Suppressor macrophage treated with lipopolysaccharide for 4 hours (primary cell): ENCODE data around the gene PNRC1.
A peak's percentile ranks its signal among the peaks of the same experiment; 100 is the strongest.
"Not testable (repeated sequence)": the region's sequence is repeated elsewhere in the genome, so short reads cannot be mapped to it uniquely, and the experiment has no call there.

Source experiments
- DNase-seq: peaks from one replicate; pipeline ENCODE4 v3.0.0-alpha.2; 2020

Gene PNRC1

DNA sequence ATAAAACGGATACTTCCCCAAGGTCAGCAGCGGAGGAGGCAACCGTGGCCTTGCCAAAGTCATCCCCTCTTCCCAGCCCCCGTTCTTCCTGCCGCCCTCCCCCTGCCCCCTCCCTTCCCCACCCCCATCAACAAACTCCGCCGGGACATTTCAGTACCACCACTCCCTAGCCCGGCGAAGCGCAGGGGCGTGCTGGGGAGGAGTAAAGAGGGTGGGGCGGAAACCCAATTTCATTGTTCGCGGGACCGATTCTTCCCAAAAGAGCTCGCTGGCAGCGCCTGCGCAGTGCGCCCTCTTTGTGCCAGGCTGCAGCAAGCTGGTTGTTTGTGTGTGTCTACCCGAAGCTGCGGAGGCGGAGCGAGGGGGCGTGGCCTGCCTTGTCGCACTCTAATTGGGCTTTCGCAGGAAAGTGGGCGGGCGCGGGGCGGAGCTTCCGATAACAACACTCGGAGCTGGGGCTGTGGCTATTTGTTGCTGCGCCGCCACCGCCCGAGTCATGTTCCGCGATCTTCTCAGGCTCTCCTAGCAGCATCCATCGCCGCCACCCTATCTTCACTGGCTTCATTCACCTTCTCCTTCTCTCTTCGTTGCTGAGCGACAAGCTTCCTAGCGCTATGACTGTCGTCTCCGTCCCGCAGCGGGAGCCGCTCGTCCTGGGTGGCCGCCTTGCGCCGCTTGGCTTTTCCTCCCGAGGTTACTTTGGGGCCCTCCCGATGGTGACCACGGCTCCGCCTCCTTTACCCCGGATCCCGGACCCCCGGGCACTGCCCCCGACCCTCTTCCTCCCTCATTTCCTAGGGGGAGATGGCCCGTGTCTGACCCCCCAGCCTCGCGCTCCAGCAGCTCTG is at the start of gene PNRC1:
PNRC1 (plus strand) TSS at position 471 of the 848 bp plus-strand sequence; CDS start at position 615, 144 bp downstream.
- peak; percentile 100 for DNase-seq

DNA sequence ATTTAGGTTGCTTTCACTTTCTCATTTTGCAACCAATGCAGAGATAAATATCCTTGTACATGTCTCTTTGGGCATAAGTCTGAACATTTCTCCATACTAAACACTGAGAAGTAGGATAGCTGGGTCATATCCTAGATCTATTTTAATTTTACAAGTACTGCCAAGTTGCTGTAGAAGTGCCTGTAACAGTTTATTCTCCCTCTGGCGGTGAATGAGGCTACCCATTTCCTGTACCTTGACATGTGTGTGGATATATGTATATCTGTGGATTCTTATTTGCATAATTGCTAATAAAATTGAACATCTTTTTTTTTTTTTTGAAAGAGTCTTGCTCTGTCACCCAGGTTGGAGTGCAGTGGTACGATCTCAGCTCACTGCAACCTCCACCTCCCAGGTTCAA is 48.0 kb upstream of the PNRC1 start:
- DNase-seq, result peak; percentile 47

DNA sequence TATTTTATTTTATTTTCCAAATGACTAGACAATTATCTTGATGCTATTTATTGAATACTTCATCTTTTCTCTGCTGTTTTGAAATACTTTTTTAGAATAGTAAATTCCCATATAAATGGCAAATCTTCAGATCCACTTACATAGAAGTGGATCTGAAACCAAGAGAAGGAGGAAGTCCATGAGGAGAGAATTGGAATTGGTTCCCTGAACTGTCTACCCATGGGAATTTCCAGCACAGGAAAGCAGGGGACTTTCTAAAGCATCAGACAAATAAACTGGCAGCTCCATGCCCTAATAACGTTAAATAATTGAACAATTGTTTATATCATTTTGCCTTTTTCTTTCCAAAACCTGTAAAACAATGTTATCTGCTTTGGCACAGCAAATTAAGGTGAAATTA is 47.1 kb upstream of the PNRC1 start:
- peak; percentile 91 for DNase-seq

DNA sequence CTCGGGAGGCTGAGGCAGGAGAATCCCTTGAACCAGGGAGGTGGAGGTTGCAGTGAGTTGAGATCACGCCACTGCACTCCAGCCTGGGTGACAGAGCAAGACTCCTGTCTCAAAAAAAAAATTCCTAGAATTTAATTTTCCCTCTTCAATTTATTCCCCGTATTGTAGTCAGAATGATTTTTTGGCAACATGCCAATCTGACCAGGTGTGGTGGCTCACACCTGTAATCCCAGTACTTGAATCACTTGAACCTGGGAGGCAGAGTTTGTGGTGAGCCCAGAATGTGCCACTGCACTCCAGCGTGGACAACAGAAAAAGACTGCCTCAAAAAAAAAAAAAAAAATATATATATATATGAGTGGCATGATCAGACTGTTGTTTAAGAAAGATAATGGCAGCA is 46.4 kb upstream of the PNRC1 start:
- peak; percentile 15 for DNase-seq

DNA sequence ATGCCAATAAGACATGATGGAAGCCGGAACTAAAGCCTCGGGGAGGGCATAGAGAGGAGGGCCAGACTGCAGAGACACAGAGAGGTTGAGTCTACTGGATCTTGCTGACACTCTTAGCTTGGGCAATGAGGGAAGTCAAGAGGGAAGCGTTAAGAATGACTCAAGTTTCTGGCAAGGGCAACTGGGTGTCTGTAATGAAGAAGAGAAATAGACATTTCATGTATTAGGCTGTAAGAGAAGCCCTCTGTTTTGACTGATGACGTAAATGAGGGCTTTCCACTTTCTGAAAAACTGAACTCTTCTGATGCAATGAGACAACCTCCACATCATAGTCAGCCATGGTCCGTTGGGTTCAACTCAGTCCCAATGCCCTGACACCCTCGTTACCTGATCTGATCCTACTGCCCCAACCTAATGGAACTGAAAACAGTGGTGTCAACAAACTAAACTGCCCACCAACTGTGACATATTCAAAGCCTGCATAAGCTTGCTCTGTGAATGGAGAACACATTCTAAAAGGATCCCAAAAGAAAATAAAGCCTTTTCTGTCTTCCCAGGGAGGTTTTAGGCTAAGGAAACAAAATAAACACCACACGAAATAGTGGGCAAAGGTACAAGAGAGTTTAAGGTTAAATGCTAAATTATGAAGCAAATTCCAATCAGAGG is 45.8 kb upstream of the PNRC1 start:
- DNase-seq, result peak; percentile 97

DNA sequence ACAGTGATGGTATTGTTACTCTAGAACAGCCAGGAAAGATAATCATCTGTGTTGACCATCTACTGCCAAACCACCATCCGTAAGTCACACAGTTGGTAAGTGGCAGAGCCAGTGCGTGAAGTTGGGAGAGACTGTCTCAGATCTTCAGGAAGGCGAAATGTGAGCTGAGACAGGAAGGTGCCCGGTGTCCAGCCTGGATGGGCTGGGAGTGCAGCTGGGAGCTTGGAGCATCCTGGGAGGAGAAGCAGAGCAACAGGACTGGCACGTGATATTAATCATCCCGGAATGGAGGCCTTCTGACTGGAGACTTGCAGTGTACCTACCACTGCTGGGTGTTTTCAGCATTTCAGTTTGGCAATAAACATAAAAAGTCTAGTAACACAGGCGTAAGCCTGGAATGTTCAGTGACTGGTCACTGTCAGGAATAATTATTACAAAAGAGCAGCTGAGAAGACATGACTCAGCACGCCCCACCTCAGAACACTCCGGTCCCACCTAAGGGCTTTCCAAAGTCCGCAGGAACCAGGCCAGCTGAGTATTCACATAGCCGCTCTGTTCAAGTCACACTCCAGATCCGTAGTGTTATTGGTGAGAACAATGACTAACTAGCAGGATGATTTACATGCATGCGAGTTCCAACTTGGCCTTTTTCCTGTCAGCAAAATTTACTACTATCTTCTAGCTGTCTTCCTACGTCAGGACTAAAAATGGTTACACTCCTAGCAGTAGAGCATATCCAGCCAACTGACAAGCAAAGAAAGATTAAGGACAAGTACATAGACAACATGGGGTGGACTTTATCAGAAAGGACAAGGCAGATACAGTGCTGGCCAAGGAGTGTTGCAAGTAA is 45.1 kb upstream of the PNRC1 start:
- DNase-seq, result peak; percentile 96

DNA sequence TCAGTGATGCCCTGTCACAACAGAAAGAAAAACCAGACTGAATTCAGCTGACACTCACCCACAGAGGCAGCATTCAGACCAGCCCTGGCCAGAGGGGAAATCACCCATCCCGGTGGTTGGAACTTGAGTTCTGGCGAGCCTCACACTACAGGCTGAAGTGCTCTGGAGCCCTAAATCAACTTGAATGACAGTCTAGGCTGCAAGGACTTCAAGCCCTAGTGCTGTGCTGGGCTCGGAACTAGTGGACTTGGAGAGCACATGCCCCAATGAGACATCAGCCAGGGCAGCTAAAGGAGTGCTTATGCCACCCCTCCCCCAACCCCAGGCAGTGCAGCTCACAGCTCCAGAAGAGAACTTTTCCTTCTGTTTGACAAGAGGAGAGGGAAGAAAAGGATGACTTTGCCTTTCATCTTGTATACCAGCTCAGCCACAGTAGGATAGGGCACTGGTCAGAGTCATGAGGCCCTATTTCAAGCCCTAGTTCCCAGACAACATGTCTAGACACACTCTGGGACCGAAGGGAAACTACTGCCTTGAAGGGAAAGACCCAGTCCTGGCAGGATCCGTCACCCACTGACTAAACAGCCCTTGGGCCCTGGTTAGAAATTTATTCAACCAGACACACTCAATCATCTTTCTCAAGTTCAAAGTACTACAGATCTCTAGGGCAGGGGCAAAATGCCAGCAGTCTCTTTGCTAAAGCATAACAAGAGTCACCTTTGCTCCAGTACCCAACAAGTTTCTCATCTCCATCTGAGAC is 43.2 kb upstream of the PNRC1 start:
- DNase-seq, result peak; percentile 77

DNA sequence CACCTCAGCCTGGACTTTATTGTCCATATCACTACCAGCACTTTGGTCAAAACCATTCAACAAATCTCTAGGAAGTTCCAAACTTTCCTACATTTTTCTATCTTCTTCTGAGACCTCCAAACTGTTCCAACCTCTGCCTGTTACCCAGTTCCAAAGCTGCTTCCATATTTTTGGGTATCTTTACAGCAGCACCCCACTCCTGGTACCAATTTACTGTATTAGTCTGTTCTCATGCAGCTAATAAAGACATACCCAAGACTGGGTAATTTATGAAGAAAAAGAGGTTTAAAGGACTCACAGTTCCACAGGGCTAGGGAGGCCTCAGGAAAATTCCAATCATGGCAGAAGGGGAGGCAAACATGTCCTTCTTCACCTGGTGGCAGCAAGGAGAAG is 42.7 kb upstream of the PNRC1 start:
- DNase-seq, result not testable (repeated sequence)

DNA sequence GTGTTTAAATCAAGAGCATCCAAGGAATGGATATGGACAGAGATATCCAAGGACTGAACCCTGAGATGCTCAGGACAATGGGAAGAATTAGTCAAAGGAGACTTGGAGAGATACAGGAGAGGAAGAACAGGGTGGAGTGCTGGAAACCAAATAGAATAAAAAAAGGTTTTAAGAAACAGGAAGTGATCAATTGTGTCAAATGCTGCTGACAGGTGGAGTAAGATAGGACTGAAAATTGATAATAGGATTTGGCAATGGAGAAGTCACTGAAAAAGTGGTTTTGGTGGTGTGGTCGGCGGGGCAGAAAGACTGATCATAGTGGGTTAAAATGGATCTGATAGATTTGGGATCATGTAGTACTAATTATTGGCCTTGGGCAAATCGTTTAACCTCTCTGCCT is 37.9 kb upstream of the PNRC1 start:
- DNase-seq, result no peak

DNA sequence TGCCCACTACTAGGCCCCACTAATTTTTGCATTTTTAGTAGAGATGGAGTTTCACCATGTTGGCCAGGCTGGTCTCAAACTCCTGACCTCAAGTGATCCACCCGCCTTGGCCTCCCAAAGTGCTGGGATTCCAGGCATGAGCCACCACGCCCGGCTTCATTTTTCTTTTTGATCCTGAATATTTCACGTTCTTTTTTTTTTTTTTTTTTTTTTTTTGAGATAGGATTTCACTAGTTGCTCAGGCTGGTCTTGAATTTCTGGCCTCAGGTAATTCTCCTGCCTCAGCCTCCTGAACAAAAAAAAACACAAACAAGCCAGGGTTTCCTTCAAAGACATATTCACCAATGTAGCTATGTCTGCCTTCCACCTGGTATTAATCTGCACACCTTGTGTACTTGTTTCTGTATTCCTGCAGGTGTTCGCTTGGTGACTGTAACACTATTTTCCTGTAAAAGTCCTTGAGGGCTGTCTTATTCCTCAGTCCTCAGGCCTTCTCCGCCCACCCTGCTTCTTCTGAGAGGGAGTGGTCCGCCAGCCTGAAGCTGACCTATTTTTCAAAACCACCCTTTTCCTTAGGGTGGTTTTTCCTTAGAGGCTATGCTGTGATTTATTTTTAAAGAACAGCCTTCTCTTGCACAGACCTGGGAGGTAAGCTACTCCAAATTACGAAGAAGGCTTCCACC is 36.1 kb upstream of the PNRC1 start:
- DNase-seq, result no peak

DNA sequence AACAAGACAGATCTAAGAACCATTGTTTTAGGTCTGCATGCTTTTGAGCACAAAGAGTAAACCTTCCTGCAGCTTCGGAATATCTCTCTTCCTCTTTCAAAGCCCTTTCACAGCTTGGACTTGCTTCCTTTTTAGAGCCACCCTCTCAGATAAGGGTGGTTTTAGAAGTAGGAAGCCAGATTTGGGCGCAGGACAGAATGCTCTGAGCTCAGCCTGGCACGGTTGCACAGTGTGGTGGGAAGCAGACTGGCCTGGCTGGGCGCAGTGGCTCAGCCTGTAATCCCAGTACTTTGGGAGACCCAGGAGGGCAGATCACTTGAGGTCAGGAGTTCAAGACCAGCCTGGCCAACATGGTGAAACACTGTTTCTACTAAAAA is 35.6 kb upstream of the PNRC1 start:
- DNase-seq, result peak; percentile 87

DNA sequence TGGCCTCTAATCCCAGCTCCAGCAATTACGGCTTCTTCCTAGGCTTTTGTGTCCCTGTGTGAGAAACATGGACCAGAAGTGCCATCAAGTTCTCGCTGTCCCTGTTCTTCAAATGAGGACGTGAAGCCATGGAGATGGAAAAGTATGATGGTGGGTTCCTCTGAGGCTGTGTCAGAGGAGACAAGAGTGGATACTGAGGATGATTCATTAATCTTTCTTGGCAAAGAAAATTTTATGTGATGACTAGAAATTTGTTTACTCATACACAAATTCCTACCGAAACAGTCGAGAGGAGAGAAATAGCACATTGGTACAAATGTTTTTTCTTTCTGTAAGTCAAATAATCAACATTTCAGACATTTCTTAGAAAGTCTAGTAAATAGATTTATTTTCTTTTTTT is 35.0 kb upstream of the PNRC1 start:
- DNase-seq, result no peak

DNA sequence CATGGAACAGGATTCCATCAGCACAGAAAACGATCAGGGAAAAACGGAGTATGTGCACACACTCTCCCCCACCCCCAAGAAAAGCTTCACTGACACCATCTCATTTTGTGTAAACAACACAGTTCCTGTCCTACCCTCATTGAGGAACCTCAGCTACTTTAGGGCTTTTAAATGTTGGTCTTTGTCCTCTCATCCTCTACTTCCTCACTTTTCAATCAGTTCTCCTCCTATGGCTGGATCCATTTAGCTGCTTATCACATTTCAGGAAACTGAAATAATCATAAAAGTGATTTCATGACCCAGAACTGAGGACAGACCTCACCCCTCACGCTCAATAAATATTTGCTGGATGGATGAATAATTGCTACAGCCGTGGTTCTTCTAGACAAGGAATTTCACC is 33.1 kb upstream of the PNRC1 start:
- no peak for DNase-seq

DNA sequence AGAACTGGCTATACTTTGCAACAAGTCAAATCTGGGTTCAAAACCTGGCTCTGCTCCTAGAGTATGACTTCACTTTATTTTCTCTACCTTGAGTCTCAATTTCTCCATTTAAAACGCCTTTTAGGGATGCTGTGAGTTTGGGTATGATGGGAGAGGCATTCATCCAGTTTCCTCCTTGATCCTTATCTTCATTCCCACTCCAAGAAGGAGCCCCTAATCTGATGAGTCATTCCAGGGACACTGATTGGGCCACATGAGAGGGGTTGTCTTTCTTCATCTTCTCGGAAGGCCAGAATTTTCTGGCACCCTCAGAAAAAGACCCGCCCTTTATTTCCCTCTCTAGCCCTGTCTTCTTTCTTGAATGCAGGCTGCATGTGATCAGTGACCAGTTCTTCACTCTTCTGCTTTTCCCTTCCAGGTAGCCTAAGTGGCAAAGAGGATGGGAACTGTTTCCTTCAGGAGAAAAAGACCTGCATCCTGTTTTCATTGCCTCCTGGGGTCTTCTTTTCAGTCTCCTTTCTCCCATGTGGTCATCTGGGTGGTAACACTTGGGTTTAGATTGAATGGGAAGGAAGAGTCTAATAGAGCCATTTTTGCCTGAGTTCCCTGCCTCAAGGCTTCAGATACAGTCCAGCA is 32.1 kb upstream of the PNRC1 start:
- DNase-seq, result no peak

DNA sequence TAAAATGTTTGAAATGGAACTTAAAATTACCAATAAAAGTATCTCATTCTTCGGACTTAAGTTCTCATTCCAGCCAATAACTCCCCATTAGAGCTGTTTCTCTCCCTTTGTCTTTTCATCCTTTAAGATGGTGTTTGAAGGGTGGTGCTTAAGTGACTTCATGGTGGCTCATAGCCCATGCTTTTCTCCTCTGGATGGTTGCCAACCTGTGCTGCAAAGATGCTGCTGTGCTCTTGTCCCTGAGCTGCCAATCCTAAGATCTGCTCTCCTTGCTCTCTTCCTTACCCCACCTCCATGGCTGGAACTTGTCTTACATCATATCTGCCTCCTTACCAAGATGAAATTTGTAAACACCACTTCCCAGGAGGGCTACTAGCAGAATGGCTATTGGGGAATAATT is 31.6 kb upstream of the PNRC1 start:
- no peak for DNase-seq

DNA sequence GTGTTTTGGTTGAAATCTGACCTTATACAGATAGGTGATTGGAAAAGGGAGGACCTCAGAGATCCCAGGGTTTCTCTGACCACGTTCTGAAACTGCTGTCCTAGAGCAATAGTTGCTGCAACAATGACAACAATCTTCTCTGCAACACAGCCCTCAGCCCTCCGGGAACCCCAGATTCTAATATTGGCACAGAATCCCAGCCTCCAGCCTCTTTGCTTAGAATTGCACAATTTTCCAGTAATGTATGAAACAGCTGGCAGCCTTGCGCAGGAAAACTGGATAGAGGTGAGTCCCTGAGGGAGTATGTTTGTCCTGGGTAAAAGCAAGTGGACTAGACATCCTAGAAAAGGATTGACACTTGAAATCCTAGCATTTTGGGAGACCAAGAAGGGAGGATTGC is 30.4 kb upstream of the PNRC1 start:
- peak; percentile 55 for DNase-seq

DNA sequence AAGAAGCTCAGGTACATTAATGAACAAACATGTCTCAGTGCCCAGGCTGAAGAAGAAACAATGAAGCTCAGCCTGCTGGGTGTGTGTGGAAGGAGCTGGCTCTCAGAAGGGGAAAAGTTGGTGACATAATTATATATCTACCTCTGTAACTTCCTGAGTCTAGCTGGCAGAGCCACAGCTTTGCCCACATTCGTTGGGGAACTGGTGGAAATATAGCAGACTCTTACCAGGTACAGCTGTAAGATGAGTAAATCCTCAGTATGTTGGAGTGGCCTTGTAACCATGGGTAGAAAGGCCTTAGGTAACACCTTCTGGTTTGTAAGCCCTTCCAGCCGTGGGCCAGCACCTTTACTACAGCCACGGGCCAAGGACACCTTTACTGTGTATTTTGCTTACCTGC is 29.9 kb upstream of the PNRC1 start:
- no peak for DNase-seq

DNA sequence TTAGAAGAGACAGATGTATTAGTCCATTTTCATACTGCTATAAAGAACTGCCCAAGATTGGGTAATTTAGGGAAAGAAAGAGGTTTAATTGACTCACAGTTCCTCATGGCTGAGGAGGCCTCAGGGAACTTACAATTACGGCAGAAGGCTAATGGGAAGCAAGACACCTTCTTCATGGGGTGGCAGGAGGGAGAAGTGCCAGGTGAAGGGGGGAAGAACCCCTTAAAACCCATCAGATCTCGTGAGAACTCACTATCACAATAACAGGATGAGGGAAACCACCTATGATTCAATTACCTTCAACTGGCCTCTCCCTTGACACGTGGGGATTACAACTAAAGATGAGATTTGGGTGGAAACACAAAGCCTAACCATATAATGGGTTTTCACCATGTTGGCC is 28.9 kb upstream of the PNRC1 start:
- no peak for DNase-seq

DNA sequence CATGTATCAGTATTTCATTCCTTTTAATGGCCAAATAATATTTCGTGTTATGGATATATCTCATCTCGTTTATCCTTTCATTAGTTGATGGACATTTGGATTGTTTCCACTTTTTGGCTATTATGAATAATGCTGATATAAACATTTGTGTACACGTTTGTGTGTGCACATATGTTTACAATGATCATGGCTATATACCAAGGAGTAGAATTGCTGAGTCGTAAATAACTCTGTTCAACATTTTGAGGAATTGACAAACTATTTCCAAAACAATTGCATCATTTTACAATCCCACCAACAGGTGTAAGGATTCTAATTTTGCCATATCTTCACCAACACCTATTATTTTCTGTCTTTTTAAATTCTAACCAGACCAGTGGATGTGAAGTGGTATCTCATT is 26.3 kb upstream of the PNRC1 start:
- DNase-seq, result no peak

DNA sequence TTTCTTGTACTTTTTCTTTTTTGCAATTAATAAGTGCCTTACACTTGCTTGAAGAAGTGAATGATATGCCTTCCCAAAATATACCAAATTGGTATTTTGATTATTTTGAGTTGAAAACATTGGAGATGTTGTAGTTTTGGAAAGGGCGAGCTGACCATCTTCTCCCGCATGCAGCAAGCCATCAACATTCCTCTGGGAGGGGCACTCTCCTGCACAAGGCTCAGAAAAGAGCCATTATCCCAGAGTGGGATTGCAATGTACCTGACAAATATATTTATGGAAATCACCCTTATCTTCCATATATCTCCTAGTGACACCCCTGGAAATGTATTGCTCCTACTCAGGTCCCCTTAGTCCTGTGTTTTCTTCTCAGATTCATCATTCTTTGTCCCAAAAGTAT is 22.8 kb upstream of the PNRC1 start:
- no peak for DNase-seq

DNA sequence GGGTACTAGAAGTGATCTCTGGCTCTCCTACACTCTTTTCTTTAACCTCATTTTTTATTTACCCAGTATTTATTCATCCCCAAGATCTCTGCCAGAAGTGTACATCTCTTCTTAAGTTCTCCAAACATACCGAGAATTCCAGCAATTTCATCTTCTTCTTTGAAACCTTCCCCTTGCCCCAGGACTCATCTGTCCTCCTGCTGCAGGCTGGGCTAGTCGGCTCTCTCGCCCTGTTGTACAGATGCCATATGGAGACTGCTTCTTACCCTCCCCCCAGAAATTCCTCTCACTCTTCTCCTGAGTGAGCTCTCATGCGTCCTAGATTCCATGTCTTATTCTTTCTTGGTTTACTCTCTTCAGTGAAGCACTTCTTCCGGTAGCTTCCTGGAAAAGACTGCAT is 21.9 kb upstream of the PNRC1 start:
- no peak for DNase-seq

DNA sequence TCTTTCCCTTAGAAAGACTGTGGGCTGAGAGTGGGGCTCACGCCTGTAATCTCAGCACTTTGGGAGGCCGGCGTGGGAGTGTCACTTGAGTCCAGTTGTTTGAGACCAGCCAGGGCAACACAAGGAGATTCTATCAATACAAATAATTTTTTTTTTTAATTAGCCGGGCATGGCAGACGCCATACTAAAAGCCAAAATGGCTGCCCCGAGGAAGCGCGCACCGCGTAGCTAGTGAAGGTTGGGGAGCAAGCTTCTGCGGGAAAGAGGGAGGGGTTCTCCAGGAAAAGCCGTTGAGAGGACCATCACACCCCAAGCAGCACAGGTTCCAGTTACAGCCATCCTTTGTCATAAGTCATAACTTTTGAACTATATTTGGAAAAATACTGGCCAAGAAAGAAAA is 21.3 kb upstream of the PNRC1 start:
- no peak for DNase-seq
